Parietal lobe (tissue), 1 donor: ENCODE data around the gene PRR32. TPM values are rescaled to one million over a fixed set of nuclear protein-coding genes. Genes with fewer than 3 reads are reported as not detected.

ENCODE experiments used
- total RNA-seq: library from RNA; depleted of rRNA; stranded (reverse); fragments of >200 nt; gene quantifications from one replicate; pipeline ENCODE4 v1.2.3, GENCODE V29; 2014

Gene PRR32
- not detected for total RNA-seq

DNA sequence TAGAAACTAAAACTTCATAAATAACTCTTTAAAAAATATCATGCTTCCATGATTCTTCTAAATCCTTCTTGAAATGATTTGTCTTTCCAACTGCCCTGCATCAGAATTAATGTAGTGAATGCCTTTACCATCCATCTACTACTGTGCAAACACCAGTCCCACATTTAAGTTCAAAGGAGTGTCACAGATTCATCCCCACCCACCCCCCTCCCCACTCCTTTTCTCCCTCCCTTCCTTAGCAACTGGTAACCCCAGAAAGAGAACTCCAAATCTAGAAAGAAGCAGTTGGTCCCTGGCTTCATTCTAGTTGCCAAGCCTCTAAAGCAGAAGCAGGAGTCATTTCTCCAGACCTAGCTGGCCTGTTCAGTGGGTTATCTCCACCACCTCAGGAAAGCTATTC lies at the start of gene PRR32:
PRR32 (plus strand) TSS at position 301 of the 400 bp plus-strand sequence. CDS start 115 bp downstream, outside the sequence.

